T-helper 1 cell treated with Interleukin-12 subunit alpha and Interleukin-12 subunit beta and Interleukin-4 antibody, amounts not matched to agents 30 ng/mL and 1 ng/mL, for 36 hours (primary cell): Measurements from ENCODE around the gene ZNF84. TPM values are rescaled to one million over a fixed set of nuclear protein-coding genes. Genes with fewer than 3 reads are reported as not detected.

ENCODE experiments used
- intact Hi-C: fragments of 100-400 bp; cut with micrococcal nuclease; formaldehyde crosslinking; loops from one replicate; pipeline ENCODE4 v1.15.1; 2024
- total RNA-seq: library from RNA; stranded (reverse); gene quantifications from 2 replicates; pipeline ENCODE4 v1.2.3, GENCODE V29; 2022

Gene ZNF84
- 22.6 and 23.5 TPM in 2 replicates for total RNA-seq

DNA sequence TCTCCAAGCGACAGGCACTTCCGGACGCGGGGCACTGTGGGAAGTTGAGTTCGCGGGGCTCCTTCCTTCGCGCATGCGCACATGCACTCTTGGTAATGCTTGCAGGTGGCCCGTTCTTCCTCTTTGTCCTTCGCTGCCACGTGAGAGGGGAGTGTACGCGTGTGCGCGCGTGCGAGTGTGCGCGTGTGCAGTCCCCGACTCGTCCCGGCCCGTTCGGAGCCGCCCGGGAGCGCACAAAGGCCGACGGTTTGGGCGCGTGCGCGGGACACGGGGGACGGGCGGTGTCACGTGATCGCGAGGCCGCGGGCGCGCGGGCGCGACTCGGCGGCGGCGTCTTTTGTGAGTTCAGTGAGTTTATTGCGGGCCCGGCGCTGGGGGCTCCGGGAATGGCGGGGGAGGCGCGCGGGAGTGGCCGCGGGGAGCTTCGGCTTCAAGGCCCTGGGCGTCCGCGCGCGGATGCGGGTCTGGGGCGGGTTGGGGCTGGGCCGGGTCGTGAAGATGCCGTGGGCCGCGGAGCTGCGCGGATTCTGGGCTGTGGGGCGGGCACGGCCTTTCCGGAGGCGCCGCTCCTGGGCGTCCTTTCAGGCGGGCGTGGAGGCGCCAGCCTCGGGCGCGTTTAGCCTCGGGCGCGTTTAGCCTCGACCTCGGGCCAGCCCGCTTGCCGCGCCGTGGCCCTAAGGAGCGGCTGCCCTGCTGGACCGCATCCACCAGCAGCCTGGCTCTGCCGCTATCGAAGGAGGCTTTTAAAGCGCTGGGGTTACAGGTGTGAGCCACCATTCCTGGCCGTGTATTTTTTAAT is at the start of gene ZNF84:
ZNF84 (plus strand) TSS at position 303 of the 799 bp plus-strand sequence. CDS start 3,959 bp downstream, outside the sequence.
- intact Hi-C loops, result loop anchor here (1.0 to 5.0 kb wide), 10 partner anchors 43 to 327 kb away; partner anchors contain the start of genes ANKLE2, CHFR, PGAM5 and ZNF10

DNA sequence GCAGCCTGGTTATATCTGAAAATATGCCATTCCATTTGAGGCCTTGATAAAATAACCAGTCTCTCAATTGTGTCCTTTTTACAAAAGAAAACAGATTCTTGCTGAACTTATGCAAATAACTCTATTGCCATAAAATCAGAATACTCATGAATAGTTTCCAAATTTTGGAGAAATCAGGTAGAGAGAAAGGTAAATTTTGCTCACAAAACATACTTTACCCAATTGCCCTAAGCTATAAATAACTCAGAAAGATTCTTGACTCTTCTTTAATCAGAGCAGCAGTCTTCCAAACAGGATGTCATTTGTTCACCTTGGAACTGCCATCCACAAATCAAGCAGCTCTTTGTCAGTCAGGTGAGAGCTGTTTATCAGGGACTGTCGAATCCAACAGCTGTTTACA is 38.6 kb upstream of the ZNF84 start:
- intact Hi-C loops, result no loop called here

DNA sequence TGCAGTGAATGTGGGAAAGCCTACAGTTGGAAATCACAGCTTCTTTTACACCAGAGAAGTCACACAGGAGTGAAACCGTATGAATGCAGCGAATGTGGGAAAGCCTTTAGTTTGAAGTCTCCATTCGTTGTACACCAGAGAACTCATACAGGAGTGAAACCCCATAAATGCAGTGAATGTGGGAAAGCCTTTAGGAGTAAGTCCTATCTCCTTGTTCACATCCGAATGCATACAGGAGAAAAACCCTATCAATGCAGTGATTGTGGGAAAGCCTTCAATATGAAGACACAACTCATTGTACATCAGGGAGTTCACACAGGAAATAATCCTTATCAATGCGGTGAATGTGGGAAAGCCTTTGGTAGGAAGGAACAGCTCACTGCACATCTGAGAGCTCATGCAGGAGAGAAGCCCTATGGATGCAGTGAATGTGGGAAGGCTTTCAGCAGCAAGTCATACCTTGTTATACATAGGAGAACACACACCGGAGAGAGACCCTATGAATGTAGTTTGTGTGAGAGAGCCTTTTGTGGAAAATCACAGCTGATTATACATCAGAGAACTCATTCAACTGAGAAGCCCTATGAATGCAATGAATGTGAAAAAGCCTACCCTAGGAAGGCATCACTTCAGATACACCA is 26.5 kb upstream of the ZNF84 start:
- intact Hi-C loops, result no loop called here

DNA sequence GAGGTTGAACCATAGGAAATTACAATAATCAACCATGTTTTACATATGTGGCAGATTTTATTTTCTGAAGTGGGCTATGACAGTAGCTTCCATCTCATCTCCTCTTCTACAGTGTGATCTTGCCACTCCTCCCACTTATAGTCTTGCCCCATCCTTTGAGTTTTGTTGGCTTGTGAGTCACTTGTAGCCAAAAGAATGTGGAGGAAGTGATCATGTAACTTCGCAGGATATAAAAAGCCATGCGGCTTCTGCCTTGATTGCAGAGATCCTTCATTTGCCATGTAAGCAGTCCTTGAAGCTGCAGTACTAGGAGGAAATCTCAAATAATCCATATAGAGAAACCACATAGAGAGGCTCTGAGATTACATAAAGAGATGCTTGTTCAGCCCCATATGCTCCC is 13.7 kb upstream of the ZNF84 start:
- intact Hi-C loops, result no loop called here

DNA sequence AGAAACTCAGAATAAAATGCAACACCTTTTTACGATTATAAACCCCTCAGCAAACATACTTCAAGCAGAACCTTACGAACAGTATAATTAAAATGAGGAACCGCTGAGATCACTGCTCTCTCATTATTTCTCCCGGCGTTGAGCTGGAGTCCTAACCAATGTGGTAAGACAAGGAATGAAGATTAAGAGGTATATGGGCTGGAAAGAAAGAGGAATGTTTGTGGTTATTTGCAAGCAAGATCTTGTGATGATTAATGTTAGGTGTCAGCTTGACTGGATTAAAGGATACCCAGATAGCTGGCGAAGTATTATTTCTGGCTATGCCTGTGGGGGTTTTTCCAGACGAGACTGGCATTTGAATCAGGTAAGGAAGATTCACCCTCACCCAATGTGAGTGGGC is 10.3 kb upstream of the ZNF84 start:
- intact Hi-C loops, result no loop called here

DNA sequence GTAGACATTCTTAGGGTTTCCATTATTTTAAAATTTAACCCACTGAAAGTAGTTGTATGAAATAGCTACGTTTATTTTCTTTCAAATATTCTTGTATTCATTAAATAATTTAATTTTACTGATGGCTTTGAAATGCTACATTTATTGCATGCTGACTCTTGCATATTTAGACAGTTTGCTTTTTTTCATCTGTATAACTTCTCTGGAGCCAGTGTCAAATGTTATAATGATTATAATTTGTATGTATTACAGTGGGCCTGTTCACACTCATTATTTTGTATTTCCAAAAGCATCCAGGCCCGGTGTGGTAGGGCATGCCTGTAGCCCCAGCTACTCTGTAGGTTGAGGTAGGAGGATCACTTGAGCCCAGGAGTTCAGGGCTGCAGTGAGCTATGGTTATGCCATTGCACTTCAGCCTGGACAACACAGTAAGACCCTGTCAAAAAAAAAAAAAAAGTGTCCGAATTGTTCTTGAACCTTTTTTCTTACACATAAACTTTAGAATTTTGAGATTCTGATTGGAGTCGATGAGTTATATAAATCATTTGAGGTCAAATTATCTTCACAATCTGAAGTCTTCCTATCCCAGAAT is 905 bp downstream of the ZNF84 start:
- intact Hi-C loops, result loop anchor here (5.0 kb wide), 1 partner anchor 276 kb away; the partner anchor contains the start of gene ANKLE2

DNA sequence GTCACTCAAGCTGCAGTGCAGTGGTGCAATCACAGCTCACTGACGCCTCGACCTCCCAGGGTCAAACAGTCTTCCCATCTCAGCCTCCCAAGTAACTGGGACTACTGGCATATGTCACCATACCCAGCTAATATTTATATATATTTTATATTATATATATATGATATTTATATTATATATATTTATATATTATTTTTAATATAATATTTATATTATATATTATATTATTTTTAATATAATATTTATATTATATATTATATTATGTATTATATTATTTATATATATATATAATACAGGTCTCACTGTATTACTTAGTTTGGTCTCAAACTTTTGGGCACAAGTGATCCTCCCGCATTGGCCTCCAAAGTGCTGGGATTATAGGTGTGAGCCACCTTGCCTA is 9.4 kb downstream of the ZNF84 start:
- intact Hi-C loops, result no loop called here

DNA sequence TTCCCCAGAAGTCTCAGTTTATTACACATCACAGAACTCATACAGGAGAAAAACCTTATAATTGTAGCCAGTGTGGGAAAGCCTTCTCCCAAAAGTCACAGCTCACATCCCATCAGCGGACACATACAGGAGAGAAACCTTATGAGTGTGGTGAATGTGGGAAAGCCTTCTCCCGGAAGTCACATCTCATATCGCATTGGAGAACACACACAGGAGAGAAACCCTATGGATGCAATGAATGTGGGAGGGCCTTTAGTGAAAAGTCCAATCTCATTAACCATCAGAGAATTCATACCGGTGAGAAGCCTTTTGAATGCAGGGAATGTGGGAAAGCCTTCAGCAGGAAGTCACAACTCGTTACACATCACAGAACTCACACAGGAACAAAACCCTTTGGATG is 20.1 kb downstream of the ZNF84 start:
- intact Hi-C loops, result no loop called here

DNA sequence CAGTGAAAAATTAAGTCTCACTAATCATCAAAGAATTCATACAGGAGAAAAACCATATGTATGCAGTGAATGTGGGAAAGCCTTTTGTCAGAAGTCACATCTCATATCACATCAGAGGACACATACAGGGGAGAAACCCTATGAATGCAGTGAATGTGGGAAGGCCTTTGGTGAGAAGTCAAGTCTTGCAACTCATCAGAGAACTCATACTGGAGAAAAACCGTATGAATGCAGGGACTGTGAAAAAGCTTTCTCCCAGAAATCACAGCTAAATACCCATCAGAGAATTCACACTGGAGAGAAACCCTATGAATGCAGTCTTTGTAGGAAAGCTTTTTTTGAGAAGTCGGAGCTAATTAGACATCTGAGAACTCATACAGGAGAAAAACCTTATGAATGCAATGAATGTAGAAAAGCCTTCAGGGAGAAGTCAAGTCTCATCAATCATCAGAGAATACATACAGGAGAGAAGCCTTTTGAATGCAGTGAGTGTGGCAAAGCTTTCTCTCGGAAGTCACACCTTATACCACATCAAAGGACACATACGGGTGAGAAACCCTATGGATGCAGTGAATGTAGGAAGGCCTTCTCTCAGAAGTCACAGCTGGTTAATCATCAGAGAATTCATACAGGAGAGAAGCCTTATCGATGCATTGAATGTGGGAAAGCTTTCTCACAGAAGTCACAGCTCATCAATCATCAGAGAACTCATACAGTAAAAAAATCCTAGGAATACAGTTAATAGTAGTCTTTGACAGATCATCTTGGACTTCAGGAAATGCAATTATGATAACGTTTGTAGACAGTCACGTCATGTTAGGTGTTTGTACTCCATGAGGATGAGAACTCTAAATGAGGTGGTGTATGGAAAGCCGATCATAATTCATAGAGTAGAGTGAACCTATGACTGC is 21.1 kb downstream of the ZNF84 start:
- intact Hi-C loops, result no loop called here

DNA sequence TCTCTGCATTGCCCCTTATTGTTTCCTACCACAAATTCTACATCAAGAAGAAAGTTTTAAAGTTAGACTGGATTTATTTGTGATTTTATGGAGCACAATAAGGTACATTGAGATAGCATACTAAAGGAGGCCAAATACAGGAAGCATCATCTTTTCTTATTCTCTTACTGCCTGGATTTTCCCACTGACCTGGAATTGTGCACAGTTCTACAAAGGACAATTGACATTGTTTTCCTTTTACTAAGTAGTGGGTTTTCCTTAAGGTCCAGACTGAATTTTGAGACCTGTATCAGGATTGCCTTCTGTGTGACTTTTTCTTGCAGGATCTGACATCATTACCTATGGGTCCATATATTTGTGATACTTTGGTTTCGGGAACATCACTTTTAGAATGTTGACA is 24.6 kb downstream of the ZNF84 start:
- intact Hi-C loops, result no loop called here

DNA sequence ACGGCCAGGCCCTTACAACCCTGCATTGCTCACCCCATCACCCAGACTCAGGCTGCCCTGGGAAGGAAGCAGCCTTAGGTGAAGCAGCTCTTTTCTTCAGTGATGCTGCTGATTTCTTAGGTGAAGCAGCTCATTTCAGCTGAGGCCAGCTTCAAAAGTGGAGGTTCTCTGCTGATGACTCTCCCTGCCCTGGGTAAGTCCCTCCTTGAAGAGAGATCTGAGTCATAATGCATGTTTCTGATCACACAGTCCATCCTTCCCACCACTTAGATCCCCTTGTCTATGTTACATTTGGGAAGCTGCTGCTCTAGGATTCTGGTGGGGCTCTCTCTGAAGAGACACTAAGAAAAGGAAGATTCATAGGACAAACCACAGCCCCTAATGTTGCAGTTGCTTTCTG is 26.2 kb downstream of the ZNF84 start:
- intact Hi-C loops, result no loop called here

DNA sequence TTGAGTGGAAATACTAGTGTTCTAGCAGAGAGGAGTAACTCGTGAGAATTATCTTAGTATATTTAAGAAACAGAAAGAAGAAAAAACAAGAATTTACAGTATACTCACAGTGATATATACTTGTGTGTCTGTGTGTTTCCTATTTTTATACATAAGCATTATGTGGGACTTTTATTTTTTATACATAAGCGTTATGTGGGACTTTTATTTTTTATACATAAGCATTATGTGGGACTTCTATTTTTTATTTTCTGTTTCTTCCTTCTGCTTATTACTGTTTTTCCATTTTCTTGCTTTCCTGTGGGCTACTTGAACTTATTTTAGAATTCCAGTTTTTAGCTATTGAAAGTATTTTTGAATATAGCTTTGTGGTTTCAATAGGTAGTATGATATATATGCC is 36.5 kb downstream of the ZNF84 start:
- intact Hi-C loops, result no loop called here

DNA sequence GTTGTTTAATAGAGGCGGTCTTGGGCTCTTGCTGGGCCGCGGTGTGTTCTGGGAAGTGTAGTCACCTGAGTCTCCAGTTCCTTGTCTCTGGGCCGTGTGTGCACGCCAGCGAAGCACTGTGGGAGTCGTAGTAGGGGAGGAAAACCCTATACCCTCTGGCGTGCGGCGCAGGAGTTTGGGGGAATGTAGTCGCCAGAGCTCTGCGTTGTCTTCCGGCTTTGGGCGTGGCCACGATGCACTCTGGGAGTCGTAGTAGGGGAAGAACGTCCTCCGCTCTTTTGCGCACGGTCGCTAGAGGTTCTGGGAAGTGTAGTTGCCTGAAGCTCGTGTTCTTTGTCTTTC is 42.7 kb downstream of the ZNF84 start:
- intact Hi-C loops, result loop anchor here (1.0 to 5.0 kb wide), 12 partner anchors 43 to 588 kb away; partner anchors contain the start of genes CHFR, FBRSL1, PGAM5 and POLE

DNA sequence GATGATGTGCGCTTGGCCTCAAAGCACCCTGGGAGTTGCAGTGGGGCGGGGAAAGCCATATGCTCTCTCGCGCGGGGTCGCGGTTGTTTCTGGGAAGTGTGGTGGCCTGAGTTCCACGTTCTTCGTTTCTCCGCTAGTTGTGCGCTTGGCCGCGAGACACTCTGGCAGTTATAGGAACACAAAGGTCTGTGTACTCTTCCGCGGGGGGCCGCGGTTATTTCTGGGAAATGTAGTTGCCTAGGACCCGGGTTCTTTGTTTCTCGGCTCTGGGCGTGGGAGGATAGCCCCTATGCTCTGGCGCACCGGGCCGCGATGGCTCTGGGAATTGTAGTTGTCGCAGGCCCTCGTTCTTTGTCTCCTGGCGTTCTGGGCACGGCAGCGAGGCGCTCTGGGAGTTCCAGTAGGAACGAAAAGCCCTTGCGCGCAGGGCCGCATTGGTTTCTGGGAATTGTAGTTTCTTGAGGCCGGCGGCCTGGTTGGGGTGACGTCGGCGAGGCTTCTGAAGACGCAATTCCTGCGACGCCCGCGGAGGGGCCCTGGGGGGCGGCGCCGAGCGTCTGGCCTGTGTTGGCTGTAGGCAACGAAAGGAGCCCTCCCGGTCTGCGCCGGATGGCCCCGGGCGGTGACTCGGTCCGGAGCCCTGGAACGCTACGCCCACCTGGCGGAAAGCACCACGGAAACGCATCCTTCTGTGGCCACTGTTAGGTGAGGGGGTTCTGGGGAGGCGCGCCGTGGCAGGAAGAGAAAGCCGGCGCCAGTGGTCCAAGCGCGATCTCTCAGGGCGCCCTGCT is 43.3 kb downstream of the ZNF84 start, which contains the start of gene ZNF140:
ZNF140 (plus strand) TSS at position 556 of the 791 bp plus-strand sequence. CDS start 398 bp downstream, outside the sequence.
- intact Hi-C loops, result loop anchor here (1.0 to 5.0 kb wide), 12 partner anchors 43 to 588 kb away; partner anchors contain the start of genes CHFR, FBRSL1, PGAM5 and POLE

DNA sequence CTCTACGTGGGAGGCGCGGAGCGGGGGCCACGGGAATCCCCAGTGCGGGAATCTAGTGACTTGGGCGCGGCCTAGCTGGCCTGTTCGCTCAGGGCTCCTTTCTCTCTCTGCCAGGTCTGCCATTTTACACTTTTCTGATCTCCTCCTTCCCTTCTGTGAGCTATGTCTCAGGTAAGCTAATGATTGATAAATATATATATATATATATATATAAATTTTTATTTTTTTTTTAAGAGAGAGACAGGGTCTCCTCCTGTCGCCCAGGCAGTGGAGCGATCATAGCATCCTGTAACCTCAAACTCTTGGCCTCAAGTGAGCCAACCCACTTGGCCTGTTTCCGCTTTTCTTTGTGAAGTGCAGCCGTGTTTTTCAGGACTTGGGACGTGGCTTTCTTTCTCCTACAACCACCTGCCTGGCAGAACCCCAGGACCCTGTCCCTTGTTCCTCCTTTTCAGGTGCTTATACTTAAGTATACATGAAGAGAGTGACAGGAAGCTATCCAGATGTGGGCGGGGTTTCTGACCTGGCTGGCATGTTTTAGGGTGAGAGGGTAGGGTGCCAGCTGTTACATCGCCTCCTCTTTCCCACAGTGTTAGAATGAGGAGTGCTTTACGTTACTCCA is 44.0 kb downstream of the ZNF84 start:
- intact Hi-C loops, result loop anchor here (5.0 kb wide), 1 partner anchor 589 kb away; the partner anchor contains the start of gene FBRSL1

DNA sequence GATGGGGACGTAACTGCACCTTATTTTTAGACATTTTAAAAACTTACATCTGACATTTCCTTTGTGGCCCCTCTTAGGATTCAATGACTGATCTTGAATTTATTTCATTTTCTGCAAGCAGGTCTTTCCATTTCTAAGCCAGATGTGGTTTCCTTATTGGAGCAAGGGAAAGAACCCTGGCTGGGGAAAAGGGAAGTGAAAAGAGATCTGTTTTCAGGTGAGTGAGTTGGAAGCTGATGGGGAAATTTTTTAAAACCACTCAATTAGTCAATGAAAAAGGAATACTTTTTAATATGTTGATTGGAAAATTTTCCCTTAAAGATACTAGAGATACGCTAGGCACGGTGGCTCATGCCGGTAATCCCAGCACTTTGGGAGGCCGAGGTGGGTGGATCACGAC is 46.0 kb downstream of the ZNF84 start:
- intact Hi-C loops, result loop anchor here (5.0 kb wide), 1 partner anchor 591 kb away; the partner anchor contains the start of gene FBRSL1

DNA sequence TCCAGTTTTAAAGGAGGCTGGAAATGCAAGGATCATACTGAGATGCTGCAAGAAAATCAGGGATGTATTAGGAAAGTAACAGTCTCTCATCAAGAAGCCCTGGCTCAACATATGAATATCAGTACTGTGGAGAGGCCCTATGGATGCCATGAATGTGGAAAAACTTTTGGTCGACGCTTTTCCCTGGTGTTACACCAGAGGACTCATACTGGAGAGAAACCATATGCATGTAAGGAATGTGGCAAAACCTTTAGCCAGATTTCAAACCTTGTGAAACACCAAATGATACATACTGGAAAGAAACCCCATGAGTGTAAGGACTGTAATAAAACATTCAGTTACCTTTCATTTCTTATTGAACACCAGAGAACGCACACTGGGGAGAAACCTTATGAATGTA is 68.3 kb downstream of the ZNF84 start:
- intact Hi-C loops, result loop anchor here (2.0 kb wide), 1 partner anchor 15 kb away; no protein-coding TSS in a partner anchor

DNA sequence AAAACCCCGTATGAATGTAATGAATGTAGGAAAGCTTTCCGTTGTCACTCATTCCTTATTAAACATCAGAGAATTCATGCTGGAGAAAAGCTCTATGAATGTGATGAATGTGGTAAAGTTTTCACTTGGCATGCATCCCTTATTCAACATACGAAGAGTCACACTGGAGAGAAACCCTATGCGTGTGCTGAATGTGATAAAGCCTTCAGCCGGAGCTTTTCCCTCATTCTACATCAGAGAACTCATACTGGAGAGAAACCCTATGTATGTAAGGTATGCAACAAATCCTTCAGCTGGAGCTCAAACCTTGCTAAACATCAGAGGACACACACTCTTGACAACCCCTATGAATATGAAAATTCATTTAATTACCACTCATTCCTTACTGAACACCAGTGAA is 68.9 kb downstream of the ZNF84 start:
- intact Hi-C loops, result no loop called here

DNA sequence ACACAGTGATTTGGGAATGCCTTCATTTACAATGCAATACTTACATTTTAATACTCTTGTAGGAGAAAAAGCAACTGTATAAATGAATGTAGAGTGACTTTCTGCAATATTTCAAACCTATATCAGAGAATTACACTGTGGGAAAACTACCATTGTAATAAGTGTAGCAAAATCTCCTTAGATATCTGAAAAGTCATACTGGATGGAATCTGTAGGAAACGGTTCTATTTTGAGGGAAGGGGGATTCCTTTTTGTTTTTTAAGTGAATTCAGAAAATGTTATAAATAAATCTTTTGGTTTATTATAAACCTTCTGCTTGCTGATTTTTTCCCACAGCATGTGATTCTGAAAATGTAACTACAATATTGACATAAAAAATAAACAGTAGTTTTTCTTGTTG is 69.8 kb downstream of the ZNF84 start:
- intact Hi-C loops, result no loop called here

DNA sequence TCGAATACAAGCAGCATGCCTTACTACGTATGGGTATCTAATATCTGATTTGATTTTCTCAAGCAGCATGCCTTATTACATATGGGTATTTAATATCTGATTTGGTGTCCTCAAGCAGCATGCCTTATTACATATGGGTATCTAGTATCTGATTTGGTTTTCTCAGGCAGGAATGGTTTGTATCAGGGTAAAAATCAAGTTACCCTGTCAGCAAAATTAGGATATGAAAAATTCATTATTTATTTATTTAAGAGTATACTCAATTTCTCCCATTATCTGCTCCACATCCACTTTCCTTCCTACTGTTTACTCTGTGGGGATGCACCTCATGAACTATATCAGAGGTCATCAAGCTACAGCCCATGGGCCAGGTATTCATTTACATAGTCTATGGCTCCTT is 70.8 kb downstream of the ZNF84 start:
- intact Hi-C loops, result no loop called here
